PC-3 (cell line): ENCODE results near the gene ARHGAP22. TPM values are rescaled to one million over a fixed set of nuclear protein-coding genes. Genes with fewer than 3 reads are reported as not detected.

Experiments used
- ATAC-seq: fragments of 200-7000 bp; cut with Tn5 transposase; 2 replicates; pipeline ENCODE4 v1.9.1; 2020; ENCODE audit warnings: mild to moderate bottlenecking, moderate library complexity
- BruUV-seq: library from RNA; stranded (reverse); fragments of 400-500 nt; replicated peaks from 2 replicates; lab custom pipeline; 2021; lab: Mats Ljungman, UMichigan
- CTCF ChIA-PET: fragments of 300-600 bp; sonication (Branson Sonifier 250); formaldehyde crosslinking; loops from one replicate; lab custom pipeline; 2022; ENCODE audit warnings: antibody characterized with exemption; lab: Charles Lee
- POLR2A ChIA-PET: fragments of 300-600 bp; sonication (Branson Sonifier 250); formaldehyde crosslinking; loops from one replicate; lab custom pipeline; 2022; ENCODE audit warnings: antibody characterized with exemption; ENCODE audit not compliant: unreplicated experiment; lab: Charles Lee
- DNase-seq: peaks from one replicate; pipeline ENCODE4 v3.0.0-alpha.2; 2015
- H2AFZ ChIP-seq: fragments of 300-600 bp; sonication (generic); 2 replicates; pipeline ENCODE4 v1.6.0; 2016; ENCODE audit warnings: antibody characterized with exemption, low read length
- H3F3A ChIP-seq: fragments of 300-600 bp; sonication (generic); one replicate; pipeline ENCODE4 v1.6.0; 2017; ENCODE audit warnings: antibody characterized with exemption, low read length, control low read depth, mild to moderate bottlenecking; ENCODE audit not compliant: unreplicated experiment
- H3K27ac ChIP-seq: fragments of 300-600 bp; sonication (generic); 2 replicates; pipeline ENCODE4 v1.5.1; 2016; ENCODE audit warnings: mild to moderate bottlenecking, low read length
- H3K27me3 ChIP-seq: fragments of 300-600 bp; sonication (generic); 2 replicates; pipeline ENCODE4 v1.6.1; 2016; ENCODE audit warnings: low read length, mixed read lengths
- H3K36me3 ChIP-seq: fragments of 300-600 bp; sonication (generic); 2 replicates; pipeline ENCODE4 v1.6.1; 2016; ENCODE audit warnings: low read depth, mixed run types, low read length, mixed read lengths
- H3K4me1 ChIP-seq: fragments of 300-600 bp; sonication (generic); 2 replicates; pipeline ENCODE4 v1.5.1; 2016; ENCODE audit warnings: low read length; ENCODE audit not compliant: insufficient read depth
- H3K4me2 ChIP-seq: fragments of 300-600 bp; sonication (generic); 2 replicates; pipeline ENCODE4 v1.6.0; 2016; ENCODE audit warnings: low read length
- H3K4me3 ChIP-seq: fragments of 300-600 bp; sonication (generic); 2 replicates; pipeline ENCODE4 v1.5.1; 2016; ENCODE audit warnings: mild to moderate bottlenecking, low read length, mixed read lengths
- H3K79me2 ChIP-seq: fragments of 300-600 bp; sonication (generic); 2 replicates; pipeline ENCODE4 v1.6.1; 2017; ENCODE audit warnings: low read length, mixed read lengths
- H3K9ac ChIP-seq: fragments of 300-600 bp; sonication (generic); 2 replicates; pipeline ENCODE4 v1.6.0; 2016; ENCODE audit warnings: mild to moderate bottlenecking, low read length
- H3K9me2 ChIP-seq: fragments of 300-600 bp; sonication (generic); replicated peaks from 2 replicates; pipeline ENCODE4 v1.6.1; 2016; ENCODE audit warnings: mixed run types, low read length, mixed read lengths
- H3K9me3 ChIP-seq: fragments of 300-600 bp; sonication (generic); 2 replicates; pipeline ENCODE4 v1.6.1; 2016; ENCODE audit warnings: low read length, mixed read lengths
- H4K20me1 ChIP-seq: fragments of 300-600 bp; sonication (generic); 2 replicates; pipeline ENCODE4 v1.6.1; 2016; ENCODE audit warnings: low read length, mixed read lengths
- EZH2 ChIP-seq: fragments of 300-600 bp; sonication (generic); IDR thresholded peaks from one replicate; pipeline ENCODE4 v1.6.1; 2017; ENCODE audit warnings: antibody characterized with exemption, mild to moderate bottlenecking, low read length; ENCODE audit not compliant: unreplicated experiment
- EZH2phosphoT487 ChIP-seq: fragments of 300-600 bp; sonication (generic); IDR thresholded peaks from 2 replicates; pipeline ENCODE4 v1.6.1; 2018; ENCODE audit warnings: mild to moderate bottlenecking, antibody characterized with exemption, low read length, borderline replicate concordance
- intact Hi-C: fragments of 100-400 bp; cut with micrococcal nuclease; formaldehyde crosslinking; loops from 2 replicates; pipeline ENCODE4 v1.9.0; 2023
- total RNA-seq: library from RNA; depleted of rRNA; stranded (reverse); fragments of >200 nt; gene quantifications from 2 replicates; pipeline ENCODE4 v1.2.3, GENCODE V29; 2014
- TF ChIP-seq, protein P1 (sequence below): fragments of 300-600 bp; sonication (generic); conservative IDR thresholded peaks from 2 replicates; pipeline ENCODE4 v1.5.1; 2017; ENCODE audit warnings: antibody characterized with exemption, low read depth, mild to moderate bottlenecking, low read length

The ARHGAP22 gene
- total RNA-seq, 1 experiment from 2014 or later = 12.2 TPM

DNA sequence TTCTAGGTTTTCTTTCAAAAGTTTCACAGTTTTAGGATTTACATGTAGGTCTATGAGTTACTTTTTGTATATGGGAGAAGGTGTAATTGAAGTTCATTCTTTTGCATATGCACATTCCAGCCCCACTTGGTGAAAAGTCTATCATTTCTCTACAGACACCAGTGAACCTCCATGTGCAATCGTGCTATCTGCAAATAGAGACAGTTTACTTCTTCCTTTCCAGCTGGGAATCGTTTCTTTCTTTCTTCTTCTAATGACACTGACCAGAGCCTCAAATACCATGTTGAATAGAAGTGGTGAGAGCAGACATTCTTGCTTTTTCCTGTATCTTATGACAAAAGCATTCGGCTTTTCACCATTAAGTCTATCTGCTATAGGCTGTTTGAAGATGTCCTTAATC lies 122.7 kb downstream of the ARHGAP22 start:
- ChIA-PET POLR2A (no interaction called here), CTCF (no interaction called here)
- Histone ChIP-seq H3K9me3 (no peaks in the 10 kb centered on the region), H3K9ac (no peak overlapping the region), H3K79me2 (no peaks in the 10 kb centered on the region), H3K9me2 (no peaks in the 10 kb centered on the region), H3K4me1 (no peaks in the 10 kb centered on the region), H3K4me3 (no peak overlapping the region), H3K27ac (no peak overlapping the region), H2AFZ (no peak overlapping the region), H4K20me1 (no peaks in the 10 kb centered on the region), H3K27me3 (no peaks in the 10 kb centered on the region), H3K36me3 (no peaks in the 10 kb centered on the region), H3F3A (no peaks in the 10 kb centered on the region), H3K4me2 (no peak overlapping the region)
- no TSS peak for BruUV-seq
- DNase-seq (no peak), ATAC-seq (no peak)
- TF ChIP-seq, protein P1, sequence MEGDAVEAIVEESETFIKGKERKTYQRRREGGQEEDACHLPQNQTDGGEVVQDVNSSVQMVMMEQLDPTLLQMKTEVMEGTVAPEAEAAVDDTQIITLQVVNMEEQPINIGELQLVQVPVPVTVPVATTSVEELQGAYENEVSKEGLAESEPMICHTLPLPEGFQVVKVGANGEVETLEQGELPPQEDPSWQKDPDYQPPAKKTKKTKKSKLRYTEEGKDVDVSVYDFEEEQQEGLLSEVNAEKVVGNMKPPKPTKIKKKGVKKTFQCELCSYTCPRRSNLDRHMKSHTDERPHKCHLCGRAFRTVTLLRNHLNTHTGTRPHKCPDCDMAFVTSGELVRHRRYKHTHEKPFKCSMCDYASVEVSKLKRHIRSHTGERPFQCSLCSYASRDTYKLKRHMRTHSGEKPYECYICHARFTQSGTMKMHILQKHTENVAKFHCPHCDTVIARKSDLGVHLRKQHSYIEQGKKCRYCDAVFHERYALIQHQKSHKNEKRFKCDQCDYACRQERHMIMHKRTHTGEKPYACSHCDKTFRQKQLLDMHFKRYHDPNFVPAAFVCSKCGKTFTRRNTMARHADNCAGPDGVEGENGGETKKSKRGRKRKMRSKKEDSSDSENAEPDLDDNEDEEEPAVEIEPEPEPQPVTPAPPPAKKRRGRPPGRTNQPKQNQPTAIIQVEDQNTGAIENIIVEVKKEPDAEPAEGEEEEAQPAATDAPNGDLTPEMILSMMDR = no peak
- no peak for TF ChIP-seq EZH2
- no peak for TF ChIP-seq EZH2phosphoT487
- intact Hi-C loops = no loop called here

DNA sequence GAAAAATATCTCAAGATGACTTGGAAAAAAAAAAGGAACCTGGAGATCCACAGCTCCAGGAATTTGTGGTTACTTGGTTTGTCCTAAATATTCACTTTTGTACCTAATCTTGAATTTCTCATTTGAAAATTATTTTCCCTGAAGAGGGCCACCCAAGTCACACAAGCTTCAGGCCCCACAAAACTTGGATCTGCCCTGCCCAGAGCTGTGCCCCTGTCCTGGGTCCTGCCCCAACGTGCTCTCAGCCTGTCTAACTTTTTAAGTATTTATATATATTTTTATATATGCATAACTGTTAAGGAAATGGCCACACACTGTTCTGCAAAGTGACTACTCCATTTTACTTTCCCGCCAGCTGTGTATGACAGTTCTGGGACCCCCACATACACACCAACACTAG lies 123.5 kb downstream of the ARHGAP22 start:
- no peaks in the 10 kb centered on the region for H3K27me3 ChIP-seq
- H3K9ac ChIP-seq = no peak overlapping the region
- ATAC-seq = no peak
- H3F3A ChIP-seq = no peaks in the 10 kb centered on the region
- POLR2A ChIA-PET = no interaction called here
- no peak for DNase-seq
- no peaks in the 10 kb centered on the region for H3K9me3 ChIP-seq
- H2AFZ ChIP-seq = no peak overlapping the region
- TF ChIP-seq, protein P1 = no peak
- no peak for TF ChIP-seq EZH2phosphoT487
- TF ChIP-seq EZH2 = no peak
- H3K4me1 ChIP-seq = no peaks in the 10 kb centered on the region
- CTCF ChIA-PET = no interaction called here
- H4K20me1 ChIP-seq = no peaks in the 10 kb centered on the region
- no TSS peak for BruUV-seq
- no peaks in the 10 kb centered on the region for H3K36me3 ChIP-seq
- intact Hi-C loops = no loop called here
- H3K9me2 ChIP-seq = no peaks in the 10 kb centered on the region
- no peak overlapping the region for H3K4me2 ChIP-seq
- no peak overlapping the region for H3K27ac ChIP-seq
- H3K4me3 ChIP-seq = no peak overlapping the region
- H3K79me2 ChIP-seq = no peaks in the 10 kb centered on the region

DNA sequence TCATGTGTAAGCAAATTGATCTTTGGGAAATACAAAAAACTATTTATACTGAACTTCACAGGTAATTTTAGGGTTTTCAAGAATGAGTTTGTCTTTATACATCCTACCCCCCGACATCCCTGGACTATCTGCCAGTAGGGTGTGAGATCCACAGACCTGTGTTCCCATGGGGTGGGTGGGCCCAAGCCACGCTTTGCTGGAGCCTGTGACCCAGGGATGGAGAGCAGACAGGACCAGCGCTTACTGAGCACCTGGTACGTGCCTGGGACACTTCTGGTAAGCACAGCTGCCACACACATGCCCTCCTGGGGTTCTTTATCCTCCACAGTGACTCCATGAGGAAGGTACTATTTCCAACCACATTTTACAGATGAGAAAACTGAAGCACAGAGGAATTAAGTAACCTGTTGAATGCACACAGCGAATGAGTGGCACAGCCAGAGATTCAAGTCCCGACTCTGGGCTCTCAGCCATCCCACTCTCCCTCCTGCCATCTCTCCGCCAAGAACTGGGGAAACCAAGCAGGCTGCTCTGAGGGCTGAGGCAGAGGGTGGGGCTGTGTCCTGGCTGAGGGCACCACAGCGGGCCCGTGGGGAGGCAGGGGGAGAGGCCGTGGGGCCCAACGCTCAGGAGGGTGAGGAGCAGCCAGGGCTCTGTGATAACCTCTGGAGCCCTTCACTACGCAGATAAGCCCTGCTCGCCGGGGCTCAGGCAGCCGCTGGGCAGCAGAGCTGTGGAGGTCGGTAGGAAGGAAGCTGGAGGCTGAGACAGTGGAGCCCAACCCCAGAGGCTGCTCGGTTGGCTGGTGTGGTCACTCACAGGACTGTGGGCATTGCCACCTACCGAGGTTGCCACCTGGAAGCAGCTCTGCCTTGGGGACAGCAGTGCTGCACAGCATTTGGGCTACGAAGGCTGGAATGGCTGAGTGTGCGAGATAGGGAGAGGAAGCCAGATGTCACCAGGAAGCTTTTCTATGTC lies 124.2 kb downstream of the ARHGAP22 start:
- H3K4me1 ChIP-seq = no peaks in the 10 kb centered on the region
- CTCF ChIA-PET = no interaction called here
- H4K20me1 ChIP-seq = no peaks in the 10 kb centered on the region
- no peaks in the 10 kb centered on the region for H3F3A ChIP-seq
- H3K9ac ChIP-seq = no peak overlapping the region
- no peak for DNase-seq
- H3K4me2 ChIP-seq = no peak overlapping the region
- no peaks in the 10 kb centered on the region for H3K9me3 ChIP-seq
- POLR2A ChIA-PET = no interaction called here
- H3K27ac ChIP-seq = no peak overlapping the region
- H3K4me3 ChIP-seq = no peak overlapping the region
- no peaks in the 10 kb centered on the region for H3K79me2 ChIP-seq
- H3K9me2 ChIP-seq = no peaks in the 10 kb centered on the region
- no peaks in the 10 kb centered on the region for H3K36me3 ChIP-seq
- TF ChIP-seq EZH2phosphoT487 (no peak), EZH2 (no peak)
- TF ChIP-seq, protein P1 = no peak
- intact Hi-C loops = no loop called here
- H3K27me3 ChIP-seq = no peaks in the 10 kb centered on the region
- no peak for ATAC-seq
- no peak overlapping the region for H2AFZ ChIP-seq
- no TSS peak for BruUV-seq
